NOMO-1 treated with DMSO at 0.1 percent for 48 hours (cell line): ENCODE results near the gene PSORS1C1.

Experiments
- DNase-seq: peaks from one replicate; lab custom pipeline; 2025; ENCODE audit not compliant: unreplicated experiment; lab: John Stamatoyannopoulos, UW

Gene PSORS1C1

GRCh38 chr6:31125586-31126363 is 11.2 kb downstream of the PSORS1C1 start:
- DNase-seq: no peak

- no peak for DNase-seq
Measured at GRCh38 chr6:31126396-31127175, 12.0 kb downstream of the PSORS1C1 start.

- peak; percentile 23 for DNase-seq
Measured at GRCh38 chr6:31128093-31128676, 13.6 kb downstream of the PSORS1C1 start.

- DNase-seq: no peak
Measured at GRCh38 chr6:31129130-31129529, 14.5 kb downstream of the PSORS1C1 start.

- DNase-seq: no peak
Measured at GRCh38 chr6:31130751-31131150, 16.2 kb downstream of the PSORS1C1 start.

- no peak for DNase-seq
Measured at GRCh38 chr6:31131595-31131994, 17.0 kb downstream of the PSORS1C1 start.

- no peak for DNase-seq
Measured at GRCh38 chr6:31132806-31133205, 18.2 kb downstream of the PSORS1C1 start.

- DNase-seq: no peak
Measured at GRCh38 chr6:31135710-31136109, 21.1 kb downstream of the PSORS1C1 start.

GRCh38 chr6:31138982-31139381 is 24.4 kb downstream of the PSORS1C1 start, which contains the start of gene PSORS1C2:
Gene PSORS1C2, minus strand, starts transcription at chr6:31139066. Its CDS starts 40 bp downstream, at chr6:31139026.
- no peak for DNase-seq

GRCh38 chr6:31139599-31139998 is 25.0 kb downstream of the PSORS1C1 start:
- DNase-seq: no peak

GRCh38 chr6:31140643-31141042 is 26.0 kb downstream of the PSORS1C1 start:
- DNase-seq: no peak

- no peak for DNase-seq
Measured at GRCh38 chr6:31142361-31142761, 27.8 kb downstream of the PSORS1C1 start.

- DNase-seq: no peak
Measured at GRCh38 chr6:31143148-31143547, 28.5 kb downstream of the PSORS1C1 start.

- DNase-seq: no peak
Measured at GRCh38 chr6:31144296-31144969, 29.8 kb downstream of the PSORS1C1 start.

GRCh38 chr6:31144970-31145340 is 30.4 kb downstream of the PSORS1C1 start:
- DNase-seq: no peak

- no peak for DNase-seq
Measured at GRCh38 chr6:31145386-31145785, 30.8 kb downstream of the PSORS1C1 start.

- DNase-seq: no peak
Measured at GRCh38 chr6:31149827-31150447, 35.3 kb downstream of the PSORS1C1 start.

- no peak for DNase-seq
Measured at GRCh38 chr6:31152781-31153180, 38.2 kb downstream of the PSORS1C1 start.

GRCh38 chr6:31154436-31154835 is 39.8 kb downstream of the PSORS1C1 start:
- DNase-seq: no peak

GRCh38 chr6:31156641-31157040 is 42.0 kb downstream of the PSORS1C1 start:
- no peak for DNase-seq
